SK-N-DZ (cell line): ENCODE measurements around the gene SHISA9.

ENCODE experiments used
- DNase-seq: peaks from one replicate; pipeline ENCODE4 v3.0.0-alpha.2; 2015; ENCODE audit warnings: low spot score

The SHISA9 gene

DNA sequence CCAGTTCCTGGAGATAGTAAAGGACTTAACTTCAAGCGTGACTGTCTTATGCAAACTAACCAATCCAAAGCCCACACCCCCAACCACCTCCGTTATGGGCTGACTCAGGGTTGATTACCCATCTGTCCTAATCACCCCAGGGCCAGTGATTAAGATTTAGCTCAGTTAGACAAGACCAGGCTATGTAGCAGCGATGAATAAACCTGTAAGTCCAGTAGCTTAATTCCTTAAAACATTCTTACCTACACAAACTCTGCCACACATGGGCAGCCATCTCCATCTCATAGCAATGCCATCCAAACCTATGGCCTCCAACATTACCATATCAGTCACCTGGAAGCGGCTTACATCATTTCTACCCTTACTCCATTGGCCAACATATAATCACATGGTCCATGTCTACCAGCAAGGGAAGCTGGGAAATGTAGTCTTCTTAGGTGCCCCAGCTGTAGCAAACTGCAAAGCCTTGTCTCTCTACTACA lies 266.7 kb downstream of the SHISA9 start:
- DNase-seq = no peak

DNA sequence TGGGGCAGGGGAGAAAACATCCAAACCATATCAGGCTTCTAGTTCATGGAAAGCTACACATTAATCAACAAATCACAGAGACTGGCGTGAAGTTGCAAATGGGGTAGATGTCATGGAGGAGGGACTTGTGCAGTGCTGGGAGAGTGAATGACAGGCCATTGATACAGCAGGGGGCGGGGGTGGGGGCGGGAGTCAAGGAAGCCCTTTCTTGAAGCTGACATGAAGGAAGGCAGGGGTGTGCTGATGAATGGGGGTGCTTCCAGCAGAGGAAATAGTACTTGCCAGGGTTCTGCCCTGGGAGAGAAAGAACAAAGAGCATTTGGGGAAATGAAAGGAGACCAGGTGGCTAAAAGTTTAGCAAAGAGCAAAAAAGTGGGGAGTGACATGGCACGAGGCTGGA lies 269.9 kb downstream of the SHISA9 start:
- DNase-seq = no peak

DNA sequence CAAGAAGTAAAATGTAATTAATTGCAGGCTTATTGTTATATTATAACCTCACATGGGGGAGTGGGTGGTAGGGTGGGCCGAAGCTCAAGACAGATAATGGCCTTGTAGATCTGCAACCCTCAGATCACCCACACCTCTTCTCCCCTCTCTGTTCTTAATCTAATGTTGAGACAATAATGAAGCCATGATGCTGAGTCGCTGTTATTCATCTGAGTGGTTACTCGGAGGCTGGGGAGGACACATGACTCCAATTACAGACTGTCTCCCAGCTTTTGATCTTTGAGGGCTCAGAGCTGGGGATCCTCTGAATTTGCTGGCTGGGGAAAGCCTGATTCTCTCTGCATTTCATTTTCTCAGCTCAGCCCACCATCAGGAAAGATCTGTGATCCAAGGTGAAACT lies 275.3 kb downstream of the SHISA9 start:
- no peak for DNase-seq

DNA sequence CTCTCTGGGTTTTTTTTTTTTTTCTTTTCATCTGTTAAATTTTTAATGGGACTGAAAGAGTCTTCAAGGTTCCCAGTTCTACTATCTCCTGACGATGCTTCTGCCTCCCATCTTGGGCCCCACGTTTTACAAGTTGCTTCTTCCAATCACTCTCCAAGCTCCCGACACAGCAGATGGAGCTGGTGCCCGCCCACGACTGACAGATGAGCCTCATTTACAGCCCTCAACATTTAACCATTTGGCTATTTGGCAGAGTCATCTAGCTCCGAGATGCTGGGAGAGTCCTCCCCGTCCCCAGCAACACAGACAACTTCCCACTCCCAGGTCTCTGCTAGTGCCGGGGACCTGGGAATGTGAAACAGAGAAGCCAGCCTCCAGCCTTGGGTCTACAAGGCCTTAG lies 276.9 kb downstream of the SHISA9 start:
- DNase-seq = no peak

DNA sequence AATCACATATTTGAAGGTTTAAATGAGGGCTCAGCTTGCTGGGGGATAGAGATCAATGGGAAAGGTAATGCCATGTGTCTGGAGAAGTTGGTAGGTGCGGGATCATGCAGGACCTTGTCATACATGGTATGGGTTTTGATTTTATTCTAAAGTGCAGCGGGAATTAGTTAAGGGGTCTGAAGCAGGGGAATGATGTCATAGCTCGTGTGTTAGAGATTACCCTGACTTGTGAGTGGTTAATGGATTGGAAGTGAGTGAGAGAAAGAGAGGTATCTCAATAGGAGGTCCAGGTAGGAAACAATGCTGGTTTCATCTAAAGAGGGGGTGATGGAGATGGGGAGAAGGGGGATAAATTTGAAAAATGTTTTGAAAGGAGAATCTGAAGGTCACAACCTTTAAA lies 280.0 kb downstream of the SHISA9 start:
- no peak for DNase-seq

DNA sequence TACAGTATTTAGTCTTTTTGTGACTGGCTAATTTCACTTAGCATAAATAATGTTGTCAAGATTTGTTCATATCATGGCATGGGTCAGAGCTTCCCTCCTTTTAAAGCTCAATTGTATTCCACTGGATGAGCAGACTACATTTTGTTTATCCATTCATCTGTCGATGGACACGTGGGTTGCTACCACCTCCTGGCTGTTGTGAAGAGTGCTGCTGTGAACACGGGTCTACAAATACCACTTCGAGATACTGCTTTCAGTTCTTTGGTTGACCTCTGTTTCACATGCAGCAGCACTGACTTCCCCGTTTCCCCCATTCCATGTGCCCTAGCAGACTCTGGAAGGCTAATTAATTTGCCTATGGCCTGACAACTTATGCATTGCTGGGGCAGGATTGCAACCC lies 285.4 kb downstream of the SHISA9 start:
- DNase-seq = no peak

DNA sequence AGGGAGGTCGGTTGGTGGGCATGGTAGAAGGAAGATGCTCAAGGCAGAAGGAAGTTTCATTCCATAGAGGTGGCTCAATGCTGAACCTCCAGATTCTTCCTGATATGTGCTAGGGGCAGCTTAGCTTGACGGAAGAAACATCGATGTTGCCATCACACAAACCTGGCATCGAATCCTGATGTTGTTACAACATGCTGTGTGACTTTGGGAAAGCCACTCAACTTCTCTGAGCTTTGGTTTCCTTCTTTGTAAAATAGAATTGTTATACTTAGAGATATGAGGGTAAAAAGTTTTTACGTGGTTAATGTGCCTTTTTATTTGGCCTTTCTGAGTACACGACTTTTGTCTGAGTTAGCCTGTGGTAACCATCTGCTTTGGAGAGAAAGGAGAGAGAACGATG lies 287.9 kb downstream of the SHISA9 start:
- no peak for DNase-seq

DNA sequence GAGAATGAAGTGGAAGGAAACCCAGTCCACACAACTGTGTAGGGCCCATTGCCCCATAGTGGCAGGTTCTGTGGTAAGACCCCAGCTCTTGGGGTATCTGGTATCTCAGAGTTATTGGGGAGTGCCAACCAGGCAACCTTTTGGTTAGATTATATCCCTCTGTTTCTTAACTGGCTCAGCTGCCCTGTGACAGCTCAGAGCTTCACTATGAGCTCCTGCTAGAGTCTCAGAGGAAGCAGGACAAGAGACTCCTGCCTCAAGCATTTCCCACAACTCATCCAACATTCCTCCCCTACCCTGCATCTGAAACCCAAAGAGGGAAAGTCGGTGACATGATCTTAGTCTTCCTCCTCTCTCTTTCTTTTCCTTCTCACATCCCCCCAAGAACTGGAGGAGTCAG lies 292.3 kb downstream of the SHISA9 start:
- no peak for DNase-seq

DNA sequence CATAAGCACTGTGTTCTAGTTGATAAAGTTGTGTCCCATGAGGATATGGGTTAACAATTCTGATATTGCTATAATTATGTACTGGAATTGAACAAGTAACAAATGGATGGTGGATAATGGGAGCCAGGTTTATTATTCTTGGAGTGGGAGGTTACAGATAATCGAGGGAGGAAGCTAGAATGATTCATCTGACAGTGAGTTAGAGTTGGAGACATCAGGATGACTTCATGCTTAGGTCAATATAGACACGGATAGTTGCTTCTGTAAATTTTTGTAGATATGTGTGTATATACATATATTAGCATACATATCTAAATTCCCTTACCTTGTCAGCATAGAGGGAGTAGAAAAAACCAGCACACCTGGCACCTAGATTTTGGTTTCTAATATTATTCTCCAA lies 293.4 kb downstream of the SHISA9 start:
- no peak for DNase-seq

DNA sequence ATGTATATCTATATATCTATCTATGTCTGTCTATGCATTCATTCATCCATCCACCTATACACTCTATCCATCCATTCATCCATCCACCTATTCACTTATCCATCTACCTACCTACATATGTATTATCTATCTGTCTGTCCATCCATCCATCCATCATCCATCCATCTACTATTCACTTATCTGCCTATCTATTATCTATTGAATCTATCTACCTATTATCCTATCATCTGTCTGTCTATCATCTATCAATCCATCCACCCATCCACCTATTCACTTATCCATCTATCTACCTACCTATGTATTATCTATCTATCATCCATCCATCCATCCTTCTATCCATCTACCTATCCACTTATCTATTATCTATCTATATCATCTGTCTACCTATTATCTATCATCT lies 302.3 kb downstream of the SHISA9 start:
- DNase-seq = no peak

DNA sequence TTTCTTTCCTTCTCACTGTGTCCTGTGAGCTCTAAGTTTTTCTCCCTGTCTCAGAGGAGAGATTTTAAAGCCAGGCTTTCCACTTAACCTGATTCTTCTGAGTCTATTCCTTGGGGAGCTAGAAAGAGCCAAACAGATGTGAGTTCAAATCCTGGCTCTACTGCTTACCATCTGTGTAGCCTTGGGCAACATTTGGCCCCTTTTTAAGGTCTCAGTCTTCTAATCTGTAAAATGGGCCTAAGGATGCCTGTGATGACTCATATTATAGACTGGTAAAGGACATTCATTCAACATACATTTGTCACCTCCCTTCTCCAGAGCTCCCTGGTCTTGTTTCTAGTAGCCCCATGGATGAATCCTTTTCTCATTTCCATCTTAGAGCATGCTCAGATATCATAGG lies 304.0 kb downstream of the SHISA9 start:
- DNase-seq = no peak

DNA sequence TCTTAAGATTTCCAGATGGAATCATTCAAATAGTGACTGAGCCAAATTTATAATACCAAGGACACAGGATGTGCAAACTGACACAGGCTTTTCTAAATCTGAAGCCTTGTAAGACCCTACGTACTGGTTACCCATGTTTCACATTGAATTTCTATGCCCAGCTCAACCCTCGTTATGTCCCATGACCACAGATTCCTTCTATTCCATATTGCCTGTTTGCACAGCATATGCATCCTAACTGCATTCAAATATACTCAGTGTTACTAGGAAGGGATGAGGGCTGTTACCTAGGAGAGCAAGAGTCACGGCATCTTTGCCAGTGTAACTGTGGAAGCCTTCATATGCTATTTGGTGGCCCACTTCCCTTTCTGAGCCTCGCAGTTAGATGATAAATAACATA lies 305.2 kb downstream of the SHISA9 start:
- no peak for DNase-seq

DNA sequence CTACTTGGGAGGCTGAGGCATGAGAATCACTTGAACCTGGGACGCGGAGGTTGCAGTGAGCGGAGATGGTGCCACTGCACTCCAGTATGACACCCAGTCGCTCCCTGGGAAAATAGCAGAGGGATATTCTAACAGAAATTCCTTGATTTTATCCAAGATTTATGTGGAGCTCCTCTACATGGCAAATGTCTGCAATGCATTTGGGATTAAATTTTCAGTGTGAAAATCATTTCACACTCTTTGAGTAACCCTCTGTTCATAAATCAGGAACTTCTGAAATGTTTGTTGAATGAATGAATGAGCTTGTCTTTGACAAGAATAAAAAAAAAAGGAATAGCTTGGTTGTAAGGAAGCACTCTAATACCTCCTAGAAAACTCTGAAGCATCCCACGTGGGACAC lies 305.8 kb downstream of the SHISA9 start:
- no peak for DNase-seq

DNA sequence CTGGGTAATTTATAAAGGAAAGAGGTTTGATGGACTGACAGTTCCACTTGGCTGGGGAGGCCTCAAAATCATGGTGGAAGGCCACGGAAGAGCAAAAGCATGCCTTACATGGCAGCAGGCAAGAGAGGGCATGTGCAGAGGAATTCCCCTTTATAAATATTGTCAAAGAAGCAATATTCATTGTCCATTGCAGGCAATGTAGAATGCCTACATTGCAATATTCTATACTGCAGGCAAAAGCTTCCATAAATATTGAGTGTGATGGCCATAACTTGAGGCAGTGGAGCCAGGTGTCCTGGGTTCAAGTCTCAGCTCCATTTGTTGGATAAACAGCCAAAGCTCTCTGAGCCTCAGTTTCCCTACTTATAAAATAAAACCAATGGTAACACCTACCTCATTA lies 322.3 kb downstream of the SHISA9 start:
- DNase-seq = no peak

DNA sequence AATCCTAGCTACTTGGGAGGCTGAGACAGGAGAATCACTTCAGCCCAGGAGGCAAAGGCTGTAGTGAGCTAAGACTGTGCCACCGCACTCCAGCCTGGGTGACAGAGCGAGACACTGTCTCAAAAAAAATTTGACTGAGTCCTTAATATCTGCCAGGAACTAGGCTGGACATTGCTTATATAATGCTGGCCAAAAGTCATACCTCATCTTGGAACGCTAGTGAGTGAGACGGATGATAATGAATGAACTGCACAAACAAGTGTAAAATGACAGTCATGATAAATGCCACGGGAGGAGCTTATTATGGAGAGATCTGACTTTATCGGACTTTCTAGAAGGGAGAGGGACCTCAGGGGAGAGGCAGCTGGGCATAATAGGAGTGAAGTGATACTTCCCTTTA lies 327.6 kb downstream of the SHISA9 start:
- DNase-seq = no peak

DNA sequence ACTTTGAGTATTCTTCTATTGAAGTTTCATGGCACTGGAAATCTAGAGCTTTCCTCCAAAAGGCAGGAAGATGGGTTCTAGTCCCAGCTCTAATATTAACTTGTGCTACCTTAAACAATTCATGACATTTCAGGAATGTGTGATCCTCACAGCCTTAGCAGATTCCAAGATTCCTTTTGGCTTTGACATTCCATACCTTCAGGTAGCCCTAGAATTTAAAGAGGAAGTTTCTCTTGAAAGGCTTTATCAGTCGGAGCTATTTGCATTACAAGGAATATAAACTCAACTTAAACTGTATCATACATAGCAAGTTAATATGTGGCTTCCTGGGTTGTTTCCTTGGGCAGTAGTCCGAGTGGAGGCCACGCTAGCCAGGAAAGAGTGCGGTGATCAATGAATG lies 330.0 kb downstream of the SHISA9 start:
- no peak for DNase-seq

DNA sequence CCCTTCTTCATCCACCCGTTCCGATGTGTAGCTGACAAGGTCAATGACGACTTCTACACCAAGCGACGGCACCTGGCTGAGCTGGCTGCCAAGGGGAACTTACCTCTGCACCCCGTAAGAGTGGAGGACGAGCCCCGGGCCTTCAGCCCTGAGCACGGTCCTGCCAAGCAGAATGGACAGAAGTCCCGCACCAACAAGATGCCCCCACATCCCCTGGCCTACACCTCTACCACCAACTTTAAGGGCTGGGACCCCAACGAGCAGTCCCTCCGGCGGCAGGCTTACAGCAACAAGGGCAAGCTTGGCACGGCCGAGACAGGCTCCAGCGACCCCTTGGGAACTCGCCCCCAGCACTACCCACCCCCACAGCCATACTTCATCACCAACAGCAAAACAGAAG lies 333.6 kb downstream of the SHISA9 start:
- DNase-seq = no peak

DNA sequence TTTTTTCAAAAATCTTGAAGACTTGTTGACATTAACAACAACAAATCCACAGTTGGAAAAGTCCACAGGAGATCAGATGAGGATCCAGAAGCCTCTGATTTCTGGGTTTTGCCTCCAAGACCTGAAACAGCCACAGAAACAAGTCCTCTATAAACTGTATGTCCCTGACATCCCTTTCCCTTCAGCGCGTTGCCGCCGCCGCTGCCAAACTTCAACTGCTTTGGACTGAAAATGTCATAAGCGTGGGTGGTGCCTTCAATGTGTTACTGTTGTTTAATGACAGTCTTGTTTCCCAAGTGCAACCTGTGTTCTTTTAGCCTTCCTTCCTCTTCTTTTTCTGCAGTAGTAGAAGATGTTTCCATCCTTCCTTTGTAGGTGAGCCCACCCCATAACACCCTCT lies 334.9 kb downstream of the SHISA9 start:
- DNase-seq = no peak

DNA sequence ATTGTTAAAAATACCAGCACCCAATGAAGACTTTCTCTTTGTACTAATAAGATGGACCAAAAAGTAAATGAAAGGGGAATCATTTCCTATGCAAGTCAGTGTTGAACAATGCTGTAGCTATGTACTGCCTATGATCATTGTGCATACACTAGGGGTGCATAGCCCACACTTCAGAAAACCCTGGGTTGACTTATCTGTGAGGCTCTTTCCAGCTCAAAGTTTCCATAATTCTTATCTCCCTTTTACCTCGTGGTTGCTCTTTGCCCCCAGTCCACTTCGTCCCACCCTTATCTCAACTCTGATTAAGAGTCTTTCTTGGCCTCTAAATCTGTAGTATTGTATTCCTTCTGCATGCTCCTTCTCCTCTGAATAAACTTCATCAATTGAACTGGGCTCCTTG lies 336.8 kb downstream of the SHISA9 start:
- no peak for DNase-seq

DNA sequence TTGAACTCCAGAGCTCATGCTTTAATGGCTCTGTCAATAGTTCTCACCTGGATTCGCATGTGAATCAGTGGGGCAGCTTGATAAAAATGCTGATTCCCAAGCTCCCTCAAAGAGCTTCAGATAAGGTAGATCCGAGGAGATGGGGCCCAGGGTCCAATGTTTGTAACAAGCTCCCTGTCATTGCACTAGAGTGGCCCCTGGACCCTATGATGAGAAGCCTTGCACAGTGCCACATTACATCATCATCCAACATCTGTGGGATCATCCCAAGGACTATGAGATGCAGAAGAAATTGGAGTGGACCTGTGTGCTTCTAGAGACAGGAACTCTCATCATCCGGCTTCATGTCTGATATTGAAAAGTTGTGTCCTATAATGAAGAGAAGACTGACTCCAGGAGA lies 340.8 kb downstream of the SHISA9 start:
- no peak for DNase-seq

DNA sequence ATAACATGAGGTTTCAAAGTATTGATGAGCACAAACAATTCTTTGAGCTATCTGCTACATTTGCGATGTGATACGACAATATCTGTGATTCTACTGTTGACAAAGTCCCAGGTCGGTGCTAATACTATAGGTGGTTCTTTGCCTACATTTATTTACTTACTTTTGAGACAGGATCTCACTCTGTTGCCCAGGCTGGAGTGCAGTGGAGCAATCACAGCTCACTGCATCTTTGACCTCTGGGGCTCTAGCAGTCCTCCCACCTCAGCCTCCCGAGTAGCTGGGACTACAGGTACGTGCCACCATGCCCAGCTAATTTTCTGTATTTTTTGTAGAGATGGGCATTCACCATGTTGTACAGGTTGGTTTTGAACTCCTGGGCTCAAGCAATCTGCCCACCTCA lies 343.4 kb downstream of the SHISA9 start:
- DNase-seq = no peak

DNA sequence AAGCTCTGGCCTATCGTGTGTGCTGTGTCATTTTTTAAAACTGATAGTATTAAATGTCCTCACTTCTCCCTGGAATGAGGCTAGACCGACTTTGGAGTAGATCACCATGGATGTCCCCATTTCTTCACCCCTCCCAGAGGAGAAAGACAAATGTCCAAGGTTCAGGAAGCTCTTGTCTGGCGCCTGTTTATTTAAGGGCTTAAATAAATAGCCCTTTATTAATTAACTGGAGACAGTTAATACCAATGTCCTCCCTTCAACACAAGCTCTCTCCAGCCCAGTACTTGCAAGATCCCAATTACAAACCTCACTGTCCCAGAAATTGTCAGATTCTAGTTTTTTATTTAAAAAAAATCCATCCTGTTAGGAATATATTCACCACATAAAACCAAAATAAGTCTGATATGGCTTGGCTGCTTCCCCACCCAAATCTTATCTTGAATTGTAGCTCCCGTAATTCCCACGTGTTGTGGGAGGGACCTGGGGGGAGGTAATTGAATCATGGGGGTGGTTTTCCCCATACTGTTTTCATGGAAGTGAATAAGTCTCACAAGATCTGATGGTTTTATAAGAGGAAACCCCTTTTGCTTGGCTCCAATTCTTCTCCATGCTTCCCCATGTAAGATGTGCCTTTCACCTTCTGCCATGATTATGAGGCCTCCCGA lies 344.4 kb downstream of the SHISA9 start:
- DNase-seq = no peak

DNA sequence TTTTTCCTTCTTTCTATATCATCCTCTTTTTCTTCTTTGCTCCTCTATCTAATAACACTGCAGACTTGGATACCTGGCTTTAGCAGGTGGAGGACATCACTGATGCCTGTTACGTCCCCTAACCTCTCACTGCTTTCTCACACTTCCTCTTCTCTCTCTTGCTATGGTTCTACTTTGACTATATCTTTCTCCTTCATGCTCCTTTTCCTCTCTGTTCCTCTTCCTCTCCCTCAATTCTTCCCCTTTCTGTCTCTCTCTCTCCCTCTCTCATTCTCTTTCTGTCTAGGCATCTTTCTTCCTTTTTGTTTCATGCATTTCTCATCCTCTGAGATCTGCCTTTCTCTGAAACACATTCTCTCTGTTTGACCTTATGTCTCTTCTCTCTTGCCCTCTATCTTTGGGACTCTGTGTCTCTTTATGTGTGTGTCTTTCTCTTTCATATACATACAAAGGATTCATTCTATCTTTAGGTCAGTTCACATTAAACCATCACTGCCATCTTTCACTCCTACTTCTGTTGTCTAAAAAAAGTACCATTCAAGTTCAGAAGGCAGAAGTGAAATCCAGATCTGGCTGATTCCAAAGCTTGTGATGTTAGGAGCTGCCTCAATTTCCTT lies 353.7 kb downstream of the SHISA9 start:
- no peak for DNase-seq
